ENCODE results near the gene YY1.
"Not testable (repeated sequence)": the region's sequence is repeated elsewhere in the genome, so short reads cannot be mapped to it uniquely, and the experiment has no call there.

YY1 gene

DNA sequence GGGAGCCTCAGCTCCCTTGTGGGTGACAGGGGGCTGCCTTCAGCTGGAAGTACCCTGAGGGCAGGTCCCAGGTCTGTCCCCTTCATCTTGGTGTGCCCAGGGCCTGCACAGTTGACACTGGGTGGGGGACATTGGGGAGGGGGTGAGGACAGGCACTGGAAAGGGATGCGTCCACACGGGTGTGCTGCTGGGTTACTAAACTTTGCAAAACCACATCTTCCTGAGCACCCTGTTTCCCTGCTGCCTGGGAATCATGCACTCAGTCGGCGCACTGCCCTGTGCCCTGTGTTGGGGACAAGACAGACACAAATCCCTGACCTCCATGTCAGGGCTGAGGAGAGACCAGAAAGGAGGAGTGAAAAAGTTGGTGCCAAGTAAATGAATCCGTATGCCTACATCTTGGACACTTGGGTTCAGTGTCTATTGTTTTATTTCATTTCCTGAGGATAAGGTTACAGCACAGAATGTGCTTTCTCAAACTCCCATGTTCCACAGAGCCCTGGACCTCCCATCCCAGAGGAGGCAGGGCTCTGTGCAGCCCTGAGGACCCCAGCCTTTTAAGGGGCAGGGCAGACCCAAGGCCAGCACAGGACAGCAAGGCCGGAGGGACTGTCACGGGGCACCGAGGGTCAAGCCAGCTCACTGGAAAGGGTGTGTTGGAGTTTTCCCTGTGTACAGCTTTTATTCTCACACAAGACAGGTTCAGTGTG, 70.2 kb downstream of the YY1 start:
- no peak for ATAC-seq (ENCODE audit: insufficient read depth, low read depth)
- Histone ChIP-seq H3K27me3 (ENCODE audit: insufficient read depth, low read length, poor library complexity) (no peaks in the 10 kb centered on the region), H4K20me1 (ENCODE audit: insufficient read depth, low read length) (peaks cover 12% of the 10 kb centered on the region), H3K4me1 (ENCODE audit: insufficient read depth, low read length) (peaks cover 28% of the 10 kb centered on the region), H3K9ac (ENCODE audit: low read depth, low read length) (no peak overlapping the region), H3K79me2 (ENCODE audit: insufficient read depth, low read length) (peaks cover 28% of the 10 kb centered on the region), H3K9me3 (ENCODE audit: insufficient read depth, low read length, severe bottlenecking) (no peaks in the 10 kb centered on the region), H3K36me3 (ENCODE audit: insufficient read depth, low read length) (peaks cover 12% of the 10 kb centered on the region), H3K4me2 (ENCODE audit: insufficient read depth, low read length) (no peak overlapping the region), H3K27ac (ENCODE audit: low read length) (no peak overlapping the region), H3K4me3 (ENCODE audit: low read depth in 1 of 2, low read length in 2 of 2) (no peak overlapping the region), H2AFZ (ENCODE audit: low read depth, low read length) (no peak overlapping the region)
- DNase-seq, result no peak
- TF ChIP-seq, protein P1, sequence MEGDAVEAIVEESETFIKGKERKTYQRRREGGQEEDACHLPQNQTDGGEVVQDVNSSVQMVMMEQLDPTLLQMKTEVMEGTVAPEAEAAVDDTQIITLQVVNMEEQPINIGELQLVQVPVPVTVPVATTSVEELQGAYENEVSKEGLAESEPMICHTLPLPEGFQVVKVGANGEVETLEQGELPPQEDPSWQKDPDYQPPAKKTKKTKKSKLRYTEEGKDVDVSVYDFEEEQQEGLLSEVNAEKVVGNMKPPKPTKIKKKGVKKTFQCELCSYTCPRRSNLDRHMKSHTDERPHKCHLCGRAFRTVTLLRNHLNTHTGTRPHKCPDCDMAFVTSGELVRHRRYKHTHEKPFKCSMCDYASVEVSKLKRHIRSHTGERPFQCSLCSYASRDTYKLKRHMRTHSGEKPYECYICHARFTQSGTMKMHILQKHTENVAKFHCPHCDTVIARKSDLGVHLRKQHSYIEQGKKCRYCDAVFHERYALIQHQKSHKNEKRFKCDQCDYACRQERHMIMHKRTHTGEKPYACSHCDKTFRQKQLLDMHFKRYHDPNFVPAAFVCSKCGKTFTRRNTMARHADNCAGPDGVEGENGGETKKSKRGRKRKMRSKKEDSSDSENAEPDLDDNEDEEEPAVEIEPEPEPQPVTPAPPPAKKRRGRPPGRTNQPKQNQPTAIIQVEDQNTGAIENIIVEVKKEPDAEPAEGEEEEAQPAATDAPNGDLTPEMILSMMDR (IDR thresholded peaks at IDR 0.05; ENCODE audit: borderline replicate concordance, extremely low read depth, low read length, poor library complexity, severe bottlenecking), result peak; percentile 18
- no peak for TF ChIP-seq EZH2 (IDR thresholded peaks at IDR 0.05; ENCODE audit: borderline replicate concordance, low read depth, low read length, severe bottlenecking)

DNA sequence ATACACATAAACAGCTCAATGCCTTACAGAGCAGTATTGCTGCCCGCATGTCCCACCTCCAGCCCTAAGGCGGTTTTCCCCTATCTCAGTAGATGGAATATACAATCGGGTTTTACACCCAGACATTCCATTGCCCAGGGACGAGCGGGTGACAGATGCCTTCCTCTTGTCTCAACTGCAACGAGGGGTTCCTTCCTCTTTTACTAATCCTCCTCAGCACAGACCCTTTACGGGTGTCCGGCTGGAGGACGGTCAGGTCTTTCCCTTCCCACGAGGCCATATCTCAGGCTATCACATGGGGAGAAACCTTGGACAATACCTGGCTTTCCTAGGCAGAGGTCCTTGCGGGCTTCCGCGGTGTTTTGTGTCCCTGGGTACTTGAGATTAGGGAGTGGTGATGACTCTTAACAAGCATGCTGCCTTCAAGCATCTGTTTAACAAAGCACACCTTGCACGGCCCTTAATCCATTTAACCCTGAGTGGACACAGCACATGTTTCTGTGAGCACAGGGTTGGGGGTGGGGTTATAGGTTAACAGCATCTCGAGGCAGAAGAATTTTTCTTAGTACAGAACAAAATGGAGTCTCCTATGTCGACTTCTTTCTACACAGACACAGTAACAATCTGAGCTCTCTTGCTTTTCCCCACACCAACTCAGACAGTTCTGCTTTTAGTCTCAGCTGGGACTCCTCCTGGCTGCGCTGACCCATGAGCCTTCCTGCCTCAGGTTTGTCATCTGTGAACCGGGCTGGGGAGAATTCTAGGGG, 73.3 kb downstream of the YY1 start:
- not testable (repeated sequence) for H3K27ac ChIP-seq (ENCODE audit: low read length); H3K36me3 ChIP-seq (ENCODE audit: insufficient read depth, low read length); H3K79me2 ChIP-seq (ENCODE audit: insufficient read depth, low read length); H3K9me3 ChIP-seq (ENCODE audit: insufficient read depth, low read length, severe bottlenecking); DNase-seq; H4K20me1 ChIP-seq (ENCODE audit: insufficient read depth, low read length); H3K4me2 ChIP-seq (ENCODE audit: insufficient read depth, low read length); H2AFZ ChIP-seq (ENCODE audit: low read depth, low read length); H3K27me3 ChIP-seq (ENCODE audit: insufficient read depth, low read length, poor library complexity); H3K4me1 ChIP-seq (ENCODE audit: insufficient read depth, low read length); ATAC-seq (ENCODE audit: insufficient read depth, low read depth); H3K4me3 ChIP-seq (ENCODE audit: low read depth in 1 of 2, low read length in 2 of 2); H3K9ac ChIP-seq (ENCODE audit: low read depth, low read length)

DNA sequence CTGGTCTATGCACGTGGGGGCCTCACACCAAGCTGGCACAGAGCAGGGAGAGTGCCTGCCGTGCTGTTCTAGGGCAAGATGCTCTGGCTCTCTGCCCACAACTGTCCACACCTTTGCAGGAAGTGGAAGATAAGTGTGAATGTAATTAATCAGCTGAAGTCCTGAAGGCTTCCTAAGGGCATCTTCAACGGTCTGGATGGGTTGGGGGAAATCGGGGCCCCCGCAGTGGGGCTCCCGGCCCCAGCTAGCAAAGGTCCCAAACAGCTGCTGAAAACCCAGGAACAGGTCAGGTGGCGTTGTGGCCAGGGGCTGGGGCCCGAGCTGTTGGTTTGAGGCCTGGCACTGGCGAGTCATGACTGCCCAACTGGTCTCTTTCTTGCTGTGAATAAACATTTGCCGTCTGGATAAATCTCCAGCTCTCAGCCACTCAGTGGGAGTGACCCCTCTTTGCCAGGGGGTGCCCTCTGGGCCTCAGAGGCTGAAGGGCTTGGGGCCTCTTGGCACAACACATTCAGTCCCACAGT, 74.0 kb downstream of the YY1 start:
- no peaks in the 10 kb centered on the region for H4K20me1 ChIP-seq (ENCODE audit: insufficient read depth, low read length)
- peaks cover 3% of the 10 kb centered on the region for H3K4me1 ChIP-seq (ENCODE audit: insufficient read depth, low read length)
- no peaks in the 10 kb centered on the region for H3K79me2 ChIP-seq (ENCODE audit: insufficient read depth, low read length)
- H3K27me3 ChIP-seq (ENCODE audit: insufficient read depth, low read length, poor library complexity), result no peaks in the 10 kb centered on the region
- no peak overlapping the region for H3K9ac ChIP-seq (ENCODE audit: low read depth, low read length)
- H3K27ac ChIP-seq (ENCODE audit: low read length), result no peak overlapping the region
- H3K4me2 ChIP-seq (ENCODE audit: insufficient read depth, low read length), result no peak overlapping the region
- DNase-seq (no peak), ATAC-seq (ENCODE audit: insufficient read depth, low read depth) (no peak)
- H3K36me3 ChIP-seq (ENCODE audit: insufficient read depth, low read length), result no peaks in the 10 kb centered on the region
- H3K4me3 ChIP-seq (ENCODE audit: low read depth in 1 of 2, low read length in 2 of 2), result no peak overlapping the region
- TF ChIP-seq, protein P1 (IDR thresholded peaks at IDR 0.05; ENCODE audit: borderline replicate concordance, extremely low read depth, low read length, poor library complexity, severe bottlenecking), result no peak
- TF ChIP-seq EZH2 (IDR thresholded peaks at IDR 0.05; ENCODE audit: borderline replicate concordance, low read depth, low read length, severe bottlenecking), result no peak
- H2AFZ ChIP-seq (ENCODE audit: low read depth, low read length), result no peak overlapping the region
- H3K9me3 ChIP-seq (ENCODE audit: insufficient read depth, low read length, severe bottlenecking), result no peaks in the 10 kb centered on the region
